ENCODE data around the gene F5. TPM values are rescaled to one million over a fixed set of nuclear protein-coding genes. Genes with fewer than 3 reads are reported as not detected.

F5 gene
- total and polyA plus RNA-seq, 9 of the 15 experiments (the other 6 are each of a cell fraction or from before 2014, with no cell fraction given), result 0.03 to 0.13 TPM; not detected in 7

DNA sequence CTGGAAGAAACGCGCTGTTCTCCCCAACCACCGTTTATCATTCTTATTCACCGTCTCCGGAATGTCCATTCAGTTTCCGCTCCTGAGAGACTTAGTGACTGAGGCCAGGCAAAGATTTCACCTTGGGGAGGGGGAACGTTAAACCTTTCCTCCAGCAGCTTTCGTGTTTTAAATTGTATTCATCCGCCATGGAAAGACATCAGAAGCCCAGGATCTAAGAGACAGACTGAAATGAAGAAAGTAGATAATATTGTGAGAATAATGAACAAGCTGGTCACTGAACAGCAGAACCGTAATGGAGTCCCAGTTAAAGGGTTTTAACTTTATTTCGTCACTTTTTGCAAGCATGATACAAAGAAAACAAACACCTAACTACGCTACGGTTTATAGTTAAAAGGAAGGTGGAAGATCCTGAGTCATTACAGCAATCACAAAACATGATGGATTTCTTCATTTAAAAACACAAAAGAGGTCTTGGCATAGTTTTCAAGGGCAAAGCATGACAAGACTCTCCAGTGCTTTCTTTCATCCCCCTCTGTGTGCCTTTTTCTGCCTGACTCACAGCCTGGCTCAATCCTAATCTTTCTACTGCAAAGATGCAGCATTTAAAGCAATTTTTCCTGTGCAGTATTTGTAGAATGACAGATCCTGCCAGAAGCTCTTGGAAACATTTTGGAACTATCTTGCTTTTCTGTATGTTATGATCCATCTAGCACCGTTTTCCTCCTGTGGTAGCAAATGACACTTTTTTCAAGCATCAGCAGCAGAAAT, 99.8 kb downstream of the F5 start:
- Histone ChIP-seq H3K27ac (ENCODE audit: extremely low read depth, low read depth, low read length) (peak overlapping the region; percentile 89), H3K27me3 (ENCODE audit: control insufficient read depth in 2 of 2, insufficient read depth in 2 of 2, low read length in 2 of 2) (no peaks in the 10 kb centered on the region), H3K9me3 (replicated peaks; ENCODE audit: control insufficient read depth, insufficient read depth, low read depth, low read length) (no peaks in the 10 kb centered on the region), H4K20me1 (replicated peaks; ENCODE audit: control insufficient read depth, insufficient read depth, low read length) (no peaks in the 10 kb centered on the region), H2AFZ (ENCODE audit: low read depth, low read length) (peak overlapping the region; percentile 92), H3K9ac (ENCODE audit: insufficient read depth in 1 of 2, low read depth in 2 of 2, low read length in 2 of 2) (peak overlapping the region; percentile 83 to 91), H3K4me2 (ENCODE audit: insufficient read depth, low read length) (peak overlapping the region; percentile 94), H3K4me1 (replicated peaks in 1 of 2; ENCODE audit: control insufficient read depth in 2 of 2, insufficient read depth in 2 of 2, low read length in 2 of 2) (peaks cover 13 to 23% of the 10 kb centered on the region in 2 experiments; a peak in 4 of 5 replicates), H3K9me1 (ENCODE audit: control insufficient read depth, insufficient read depth, low read length) (no peaks in the 10 kb centered on the region), H3K79me2 (ENCODE audit: control insufficient read depth, insufficient read depth, low read length) (peaks cover 53% of the 10 kb centered on the region), H3K36me3 (ENCODE audit: control insufficient read depth, insufficient read depth, low read length) (peaks cover 4% of the 10 kb centered on the region; the same call in 1 of the 3 replicates), H3K4me3 (peak overlapping the region; percentile 79)
- DNase-seq (ENCODE audit: extremely low read depth in 1 of 4, low spot score in 3 of 4) (peak in 2 of 4 experiments; percentile 36 to 38), FAIRE-seq (no peak), ATAC-seq (peak; percentile 13)
- POLR2A ChIA-PET, result interaction anchor here (0.6 to 1.3 kb wide), 12 partner anchors 8 to 374 kb away, joined by 3 to 9 read pairs (median 3); no protein-coding TSS in a partner anchor
- in situ Hi-C loops (cut with MboI), result no loop called here
- CTCF ChIA-PET (ENCODE audit: low intra/inter-chr PET ratio), result no interaction called here
- 3% methylated on average over 14 of the region's 14 CpGs for WGBS (ENCODE audit: insufficient coverage, low coverage, missing lambda C conversion rate)
- intact Hi-C loops (cut with micrococcal nuclease), result loop anchor here (5.0 kb wide), 3 partner anchors 61 to 406 kb away; partner anchors contain the start of gene SCYL3
- BruUV-seq (replicated peaks), result TSS peak; percentile 88
- TF ChIP-seq FOXK1 (CRISPR knock-in tag; IDR thresholded peaks at IDR 0.05; ENCODE audit: borderline replicate concordance) (0 out of 2 replicates have a peak, but pooled peaks have one; percentile 72), BRD9 (IDR thresholded peaks at IDR 0.05; ENCODE audit: low read depth, partially characterized antibody) (peak; percentile 52), BDP1 (IDR thresholded peaks at IDR 0.05; ENCODE audit: insufficient read depth, insufficient read length) (no peak), MECOM (CRISPR knock-in tag; IDR thresholded peaks at IDR 0.05) (no peak), ZC3H8 (IDR thresholded peaks at IDR 0.05) (0 out of 2 replicates have a peak, but pooled peaks have one; percentile 8), RB1 (IDR thresholded peaks at IDR 0.05; ENCODE audit: low read depth) (no peak), EP400 (IDR thresholded peaks at IDR 0.05) (peak; percentile 74), MEF2D (tag; conservative IDR thresholded peaks at IDR 0.05; ENCODE audit: low read depth) (0 out of 2 replicates have a peak, but pooled peaks have one; percentile 33), NFXL1 (CRISPR knock-in tag; IDR thresholded peaks at IDR 0.05) (no peak), DIDO1 (tag; IDR thresholded peaks at IDR 0.05; ENCODE audit: low read depth) (peak; percentile 40; the same call in 1 of the 2 replicates)
- TF ChIP-seq, protein P1, sequence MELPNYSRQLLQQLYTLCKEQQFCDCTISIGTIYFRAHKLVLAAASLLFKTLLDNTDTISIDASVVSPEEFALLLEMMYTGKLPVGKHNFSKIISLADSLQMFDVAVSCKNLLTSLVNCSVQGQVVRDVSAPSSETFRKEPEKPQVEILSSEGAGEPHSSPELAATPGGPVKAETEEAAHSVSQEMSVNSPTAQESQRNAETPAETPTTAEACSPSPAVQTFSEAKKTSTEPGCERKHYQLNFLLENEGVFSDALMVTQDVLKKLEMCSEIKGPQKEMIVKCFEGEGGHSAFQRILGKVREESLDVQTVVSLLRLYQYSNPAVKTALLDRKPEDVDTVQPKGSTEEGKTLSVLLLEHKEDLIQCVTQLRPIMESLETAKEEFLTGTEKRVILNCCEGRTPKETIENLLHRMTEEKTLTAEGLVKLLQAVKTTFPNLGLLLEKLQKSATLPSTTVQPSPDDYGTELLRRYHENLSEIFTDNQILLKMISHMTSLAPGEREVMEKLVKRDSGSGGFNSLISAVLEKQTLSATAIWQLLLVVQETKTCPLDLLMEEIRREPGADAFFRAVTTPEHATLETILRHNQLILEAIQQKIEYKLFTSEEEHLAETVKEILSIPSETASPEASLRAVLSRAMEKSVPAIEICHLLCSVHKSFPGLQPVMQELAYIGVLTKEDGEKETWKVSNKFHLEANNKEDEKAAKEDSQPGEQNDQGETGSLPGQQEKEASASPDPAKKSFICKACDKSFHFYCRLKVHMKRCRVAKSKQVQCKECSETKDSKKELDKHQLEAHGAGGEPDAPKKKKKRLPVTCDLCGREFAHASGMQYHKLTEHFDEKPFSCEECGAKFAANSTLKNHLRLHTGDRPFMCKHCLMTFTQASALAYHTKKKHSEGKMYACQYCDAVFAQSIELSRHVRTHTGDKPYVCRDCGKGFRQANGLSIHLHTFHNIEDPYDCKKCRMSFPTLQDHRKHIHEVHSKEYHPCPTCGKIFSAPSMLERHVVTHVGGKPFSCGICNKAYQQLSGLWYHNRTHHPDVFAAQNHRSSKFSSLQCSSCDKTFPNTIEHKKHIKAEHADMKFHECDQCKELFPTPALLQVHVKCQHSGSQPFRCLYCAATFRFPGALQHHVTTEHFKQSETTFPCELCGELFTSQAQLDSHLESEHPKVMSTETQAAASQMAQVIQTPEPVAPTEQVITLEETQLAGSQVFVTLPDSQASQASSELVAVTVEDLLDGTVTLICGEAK (IDR thresholded peaks at IDR 0.05), result peak; percentile 80
- TF ChIP-seq, protein P1 (CRISPR knock-in tag; IDR thresholded peaks at IDR 0.05), result no peak
